HL-60 (cell line): ENCODE measurements around the gene RTEL1.

Experiments
- GABPA ChIP-seq: IDR thresholded peaks from 2 replicates; pipeline ENCODE4 v1.6.1; 2012; ENCODE audit warnings: low read depth
- SPI1 ChIP-seq: IDR thresholded peaks from 2 replicates; pipeline ENCODE4 v1.6.1; 2012; ENCODE audit warnings: low read depth, mild to moderate bottlenecking, borderline replicate concordance
- TF ChIP-seq, protein P1 (sequence below): IDR thresholded peaks from one replicate; pipeline ENCODE4 v1.5.1; 2011; ENCODE audit warnings: low read length, control low read depth, inconsistent platforms; ENCODE audit not compliant: insufficient read depth

DNA sequence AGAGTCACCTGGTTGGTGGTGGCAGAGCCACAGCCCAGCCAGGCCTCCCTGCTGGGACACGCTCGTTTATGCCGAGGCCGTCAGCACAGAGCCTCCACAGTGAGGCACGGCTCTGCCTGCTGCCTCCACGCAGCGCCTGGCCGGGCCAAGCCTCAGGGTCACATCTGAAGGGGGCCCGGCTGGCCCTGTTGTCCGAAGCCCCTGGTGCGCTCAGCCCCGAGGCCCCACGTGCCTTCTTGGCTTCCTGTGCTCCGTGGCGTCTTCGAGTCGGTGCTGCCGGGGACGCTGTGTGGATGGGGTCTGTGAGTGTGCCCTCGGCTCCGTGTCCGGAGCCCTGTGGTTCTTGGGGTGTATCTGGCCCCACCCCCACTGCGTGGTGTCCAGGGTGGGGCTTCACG, 28.0 kb downstream of the RTEL1 start:
- TF ChIP-seq, protein P1, sequence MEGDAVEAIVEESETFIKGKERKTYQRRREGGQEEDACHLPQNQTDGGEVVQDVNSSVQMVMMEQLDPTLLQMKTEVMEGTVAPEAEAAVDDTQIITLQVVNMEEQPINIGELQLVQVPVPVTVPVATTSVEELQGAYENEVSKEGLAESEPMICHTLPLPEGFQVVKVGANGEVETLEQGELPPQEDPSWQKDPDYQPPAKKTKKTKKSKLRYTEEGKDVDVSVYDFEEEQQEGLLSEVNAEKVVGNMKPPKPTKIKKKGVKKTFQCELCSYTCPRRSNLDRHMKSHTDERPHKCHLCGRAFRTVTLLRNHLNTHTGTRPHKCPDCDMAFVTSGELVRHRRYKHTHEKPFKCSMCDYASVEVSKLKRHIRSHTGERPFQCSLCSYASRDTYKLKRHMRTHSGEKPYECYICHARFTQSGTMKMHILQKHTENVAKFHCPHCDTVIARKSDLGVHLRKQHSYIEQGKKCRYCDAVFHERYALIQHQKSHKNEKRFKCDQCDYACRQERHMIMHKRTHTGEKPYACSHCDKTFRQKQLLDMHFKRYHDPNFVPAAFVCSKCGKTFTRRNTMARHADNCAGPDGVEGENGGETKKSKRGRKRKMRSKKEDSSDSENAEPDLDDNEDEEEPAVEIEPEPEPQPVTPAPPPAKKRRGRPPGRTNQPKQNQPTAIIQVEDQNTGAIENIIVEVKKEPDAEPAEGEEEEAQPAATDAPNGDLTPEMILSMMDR = no peak
- TF ChIP-seq SPI1 (no peak), GABPA (no peak)
